C4-2B (cell line): ENCODE data around the gene CRACR2B.

Experiments used
- ZFX ChIP-seq: fragments of 450-650 bp; IDR thresholded peaks from 2 replicates; pipeline ENCODE4 v1.6.1; 2017
- TF ChIP-seq, protein P1 (sequence below): fragments of 450-650 bp; conservative IDR thresholded peaks from 2 replicates; pipeline ENCODE4 v1.5.1; 2017; ENCODE audit warnings: mild to moderate bottlenecking

GRCh38 chr11:825366-826226 is 2.1 kb upstream of the CRACR2B start:
- TF ChIP-seq, protein P1, sequence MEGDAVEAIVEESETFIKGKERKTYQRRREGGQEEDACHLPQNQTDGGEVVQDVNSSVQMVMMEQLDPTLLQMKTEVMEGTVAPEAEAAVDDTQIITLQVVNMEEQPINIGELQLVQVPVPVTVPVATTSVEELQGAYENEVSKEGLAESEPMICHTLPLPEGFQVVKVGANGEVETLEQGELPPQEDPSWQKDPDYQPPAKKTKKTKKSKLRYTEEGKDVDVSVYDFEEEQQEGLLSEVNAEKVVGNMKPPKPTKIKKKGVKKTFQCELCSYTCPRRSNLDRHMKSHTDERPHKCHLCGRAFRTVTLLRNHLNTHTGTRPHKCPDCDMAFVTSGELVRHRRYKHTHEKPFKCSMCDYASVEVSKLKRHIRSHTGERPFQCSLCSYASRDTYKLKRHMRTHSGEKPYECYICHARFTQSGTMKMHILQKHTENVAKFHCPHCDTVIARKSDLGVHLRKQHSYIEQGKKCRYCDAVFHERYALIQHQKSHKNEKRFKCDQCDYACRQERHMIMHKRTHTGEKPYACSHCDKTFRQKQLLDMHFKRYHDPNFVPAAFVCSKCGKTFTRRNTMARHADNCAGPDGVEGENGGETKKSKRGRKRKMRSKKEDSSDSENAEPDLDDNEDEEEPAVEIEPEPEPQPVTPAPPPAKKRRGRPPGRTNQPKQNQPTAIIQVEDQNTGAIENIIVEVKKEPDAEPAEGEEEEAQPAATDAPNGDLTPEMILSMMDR: no peak
- no peak for TF ChIP-seq ZFX
